ENCODE data around the gene AMPH.

AMPH gene

DNA sequence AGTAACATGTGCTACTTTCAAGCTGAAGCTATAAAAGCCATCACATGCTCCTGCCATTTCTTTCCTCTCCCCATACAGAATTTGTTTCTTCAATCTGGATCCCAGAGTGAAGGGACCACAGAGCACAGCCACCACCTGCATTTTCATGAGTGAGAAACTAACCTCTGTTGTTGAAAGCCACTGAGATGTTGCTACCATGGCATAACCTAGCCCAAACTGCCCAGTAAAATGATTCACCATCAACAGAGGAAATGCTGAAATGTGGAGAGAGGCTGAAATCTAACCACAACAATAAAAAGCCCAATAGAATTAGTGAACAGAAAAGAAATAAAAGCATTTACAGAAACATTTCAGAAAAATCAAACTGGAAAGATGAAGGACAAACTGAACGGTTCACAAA lies 125.2 kb downstream of the AMPH start:
- TF ChIP-seq, protein P1, sequence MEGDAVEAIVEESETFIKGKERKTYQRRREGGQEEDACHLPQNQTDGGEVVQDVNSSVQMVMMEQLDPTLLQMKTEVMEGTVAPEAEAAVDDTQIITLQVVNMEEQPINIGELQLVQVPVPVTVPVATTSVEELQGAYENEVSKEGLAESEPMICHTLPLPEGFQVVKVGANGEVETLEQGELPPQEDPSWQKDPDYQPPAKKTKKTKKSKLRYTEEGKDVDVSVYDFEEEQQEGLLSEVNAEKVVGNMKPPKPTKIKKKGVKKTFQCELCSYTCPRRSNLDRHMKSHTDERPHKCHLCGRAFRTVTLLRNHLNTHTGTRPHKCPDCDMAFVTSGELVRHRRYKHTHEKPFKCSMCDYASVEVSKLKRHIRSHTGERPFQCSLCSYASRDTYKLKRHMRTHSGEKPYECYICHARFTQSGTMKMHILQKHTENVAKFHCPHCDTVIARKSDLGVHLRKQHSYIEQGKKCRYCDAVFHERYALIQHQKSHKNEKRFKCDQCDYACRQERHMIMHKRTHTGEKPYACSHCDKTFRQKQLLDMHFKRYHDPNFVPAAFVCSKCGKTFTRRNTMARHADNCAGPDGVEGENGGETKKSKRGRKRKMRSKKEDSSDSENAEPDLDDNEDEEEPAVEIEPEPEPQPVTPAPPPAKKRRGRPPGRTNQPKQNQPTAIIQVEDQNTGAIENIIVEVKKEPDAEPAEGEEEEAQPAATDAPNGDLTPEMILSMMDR (IDR thresholded peaks at IDR 0.05; ENCODE audit: low read depth, low read length): no peak
- DNase-seq (ENCODE audit: low read depth in 2 of 2): peak in 1 of 2 donors; percentile 3
- H3K4me3 ChIP-seq (replicated peaks in 1 of 2; ENCODE audit: low read depth in 2 of 2, low read length in 2 of 2): no peak overlapping the region

DNA sequence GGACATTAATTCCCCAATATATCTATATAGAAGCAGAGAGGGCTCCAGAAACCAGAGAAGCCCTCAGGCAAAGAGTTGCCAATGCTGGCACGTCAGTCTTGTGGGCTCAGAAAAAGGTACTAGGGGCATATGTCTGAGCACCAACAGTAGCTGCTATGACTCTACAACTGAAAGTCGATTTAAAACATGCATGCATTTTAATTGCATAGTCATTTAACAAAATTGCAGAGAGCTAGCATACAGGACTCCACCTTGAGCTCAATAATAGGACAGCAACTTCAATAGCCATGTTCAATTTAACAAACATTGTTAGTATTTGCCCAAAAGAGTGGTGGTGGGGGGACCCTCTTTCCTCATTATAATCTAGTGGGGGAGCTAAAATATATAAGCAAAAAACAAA lies 126.5 kb downstream of the AMPH start:
- no peak for DNase-seq (ENCODE audit: low read depth in 2 of 2)
- TF ChIP-seq, protein P1 (IDR thresholded peaks at IDR 0.05; ENCODE audit: low read depth, low read length): no peak
- H3K4me3 ChIP-seq (replicated peaks in 1 of 2; ENCODE audit: low read depth in 2 of 2, low read length in 2 of 2): no peak overlapping the region

DNA sequence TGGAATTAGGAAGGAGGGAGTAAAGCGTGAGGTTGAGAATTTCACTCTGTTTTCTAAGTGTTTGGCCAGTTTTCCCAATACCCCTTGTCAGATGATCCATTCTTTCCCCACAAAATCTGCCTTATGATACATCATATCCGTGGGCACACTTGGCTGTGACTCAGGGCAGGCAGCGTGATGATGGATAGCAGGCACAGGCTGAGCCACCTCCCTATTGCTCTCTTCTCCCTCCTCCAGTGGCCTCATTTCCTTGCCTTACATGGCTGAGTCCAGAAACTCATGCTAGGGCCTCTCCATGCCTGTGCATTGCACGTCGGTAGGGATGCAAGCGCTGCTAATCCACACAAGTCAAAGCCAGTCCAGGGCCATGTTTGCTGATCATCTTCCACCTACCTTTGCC lies 128.3 kb downstream of the AMPH start:
- no peak for DNase-seq (ENCODE audit: low read depth in 2 of 2)
- TF ChIP-seq, protein P1 (IDR thresholded peaks at IDR 0.05; ENCODE audit: low read depth, low read length): no peak
- no peak overlapping the region for H3K4me3 ChIP-seq (replicated peaks in 1 of 2; ENCODE audit: low read depth in 2 of 2, low read length in 2 of 2)

DNA sequence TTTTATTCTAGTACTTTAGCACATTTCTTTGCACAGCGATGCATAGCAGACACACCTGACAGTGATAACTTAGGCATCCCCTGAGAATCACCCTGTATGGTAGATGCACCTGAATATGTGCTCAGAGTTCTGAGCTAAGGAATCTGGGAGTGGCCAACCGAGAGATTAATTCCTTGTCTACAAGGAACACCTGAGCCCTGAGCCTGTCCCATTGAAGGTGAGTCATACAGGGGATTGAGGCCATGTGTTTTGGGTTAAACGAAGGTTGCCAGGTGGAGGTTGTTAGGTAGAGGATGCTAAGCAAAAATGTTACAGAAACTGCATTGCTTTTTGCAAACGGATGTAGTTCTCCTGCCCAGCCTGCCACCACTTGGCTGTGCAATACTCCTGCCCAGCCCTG lies 128.9 kb downstream of the AMPH start:
- TF ChIP-seq, protein P1 (IDR thresholded peaks at IDR 0.05; ENCODE audit: low read depth, low read length): no peak
- no peak for DNase-seq (ENCODE audit: low read depth in 2 of 2)
- no peak overlapping the region for H3K4me3 ChIP-seq (replicated peaks in 1 of 2; ENCODE audit: low read depth in 2 of 2, low read length in 2 of 2)

DNA sequence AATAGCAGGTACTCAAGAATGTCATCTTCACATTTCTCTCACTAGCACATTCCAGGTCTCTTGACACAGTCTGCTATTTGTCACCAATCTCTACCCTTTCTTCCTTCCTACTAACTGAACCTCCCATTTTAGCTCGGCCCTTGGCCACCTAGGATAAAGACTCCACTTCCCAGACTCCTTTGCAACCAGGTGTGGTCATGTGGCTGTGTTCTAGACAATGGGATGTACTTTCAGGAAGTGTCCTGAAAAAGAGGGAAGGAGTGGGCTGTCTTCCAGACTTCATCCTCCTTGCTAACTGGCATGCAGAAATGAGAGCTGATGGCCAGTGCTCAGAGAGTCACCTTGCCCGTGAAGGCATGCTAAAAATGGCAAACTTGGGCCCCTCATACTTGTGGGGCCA lies 139.2 kb downstream of the AMPH start:
- H3K4me3 ChIP-seq (replicated peaks in 1 of 2; ENCODE audit: low read depth in 2 of 2, low read length in 2 of 2): no peak overlapping the region
- no peak for DNase-seq (ENCODE audit: low read depth in 2 of 2)
- TF ChIP-seq, protein P1 (IDR thresholded peaks at IDR 0.05; ENCODE audit: low read depth, low read length): no peak

DNA sequence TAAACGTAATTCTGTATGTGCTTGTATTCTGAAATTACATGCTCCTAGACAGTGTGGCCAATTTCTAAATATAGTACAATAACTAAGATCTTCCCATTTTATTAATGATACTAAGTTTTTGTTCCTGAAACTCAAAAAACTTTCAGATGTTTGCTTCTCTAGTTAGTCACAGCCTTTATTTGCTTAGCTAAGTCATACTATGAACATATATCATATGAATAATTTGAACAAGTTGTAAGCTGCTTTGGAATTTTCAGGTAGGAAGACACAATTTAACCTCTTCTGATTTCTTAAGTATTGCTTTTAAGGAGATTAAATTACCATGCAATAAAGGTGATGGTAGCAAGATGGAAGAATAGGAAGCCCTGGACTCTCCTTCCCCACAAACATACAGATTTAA lies 148.7 kb downstream of the AMPH start:
- DNase-seq (ENCODE audit: low read depth in 2 of 2): no peak
- no peak overlapping the region for H3K4me3 ChIP-seq (replicated peaks in 1 of 2; ENCODE audit: low read depth in 2 of 2, low read length in 2 of 2)
- TF ChIP-seq, protein P1 (IDR thresholded peaks at IDR 0.05; ENCODE audit: low read depth, low read length): no peak

DNA sequence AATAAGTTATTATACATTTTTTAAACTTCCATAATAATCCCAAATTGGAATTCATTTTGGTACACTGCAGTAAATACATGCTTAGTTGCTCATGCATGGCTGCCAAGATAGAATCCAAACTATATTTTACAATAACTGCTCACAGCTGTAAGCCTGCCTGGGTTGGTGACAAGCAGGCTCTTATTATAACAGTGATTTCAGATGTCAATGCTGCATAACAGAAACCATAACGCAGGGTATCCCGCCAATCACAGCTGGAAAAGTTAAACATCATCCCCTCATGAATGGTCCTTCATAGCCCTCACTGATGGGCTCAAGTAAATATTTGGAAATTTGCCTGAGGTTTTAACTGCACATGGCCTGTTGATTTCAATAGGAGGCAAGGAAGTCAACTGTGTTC lies 149.8 kb downstream of the AMPH start:
- TF ChIP-seq, protein P1 (IDR thresholded peaks at IDR 0.05; ENCODE audit: low read depth, low read length): no peak
- no peak overlapping the region for H3K4me3 ChIP-seq (replicated peaks in 1 of 2; ENCODE audit: low read depth in 2 of 2, low read length in 2 of 2)
- no peak for DNase-seq (ENCODE audit: low read depth in 2 of 2)
